ENCODE data around the gene EEF1G.
A peak's percentile ranks its signal among the peaks of the same experiment; 100 is the strongest.
"Not testable (repeated sequence)": the region's sequence is repeated elsewhere in the genome, so short reads cannot be mapped to it uniquely, and the experiment has no call there.

The EEF1G gene

DNA sequence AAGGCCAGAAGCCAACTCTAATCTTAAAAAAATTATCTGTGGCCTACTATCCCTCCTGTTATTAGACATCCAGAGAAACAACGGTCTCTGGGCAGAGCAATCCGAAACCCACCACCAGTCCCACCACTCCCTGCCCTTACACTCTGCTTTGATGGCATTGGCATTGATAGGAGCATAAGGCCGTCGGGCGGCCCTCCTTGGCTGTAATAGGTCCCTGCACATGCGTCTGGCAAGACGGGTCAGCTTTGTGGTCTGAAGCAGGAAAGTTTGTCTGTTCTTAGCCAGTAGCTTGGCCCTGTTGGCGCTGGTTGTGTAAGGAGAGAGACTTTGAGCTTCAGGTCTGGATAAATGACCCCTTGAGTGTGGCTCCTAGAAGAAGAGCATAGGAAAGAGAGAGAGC lies 21.4 kb upstream of the EEF1G start:
- no peak for TF ChIP-seq CTCF (IDR thresholded peaks at IDR 0.05; ENCODE audit: low read length, missing control alignments)
- DNase-seq (ENCODE audit: low read depth): no peak
- no peak overlapping the region for H3K4me3 ChIP-seq (replicated peaks; ENCODE audit: low read depth, low read length)

GRCh38 chr11:62593434-62594044 lies 19.8 kb upstream of the EEF1G start:
- peak; percentile 72 for TF ChIP-seq CTCF (IDR thresholded peaks at IDR 0.05; ENCODE audit: low read length, missing control alignments)
- peak; percentile 85 for DNase-seq (ENCODE audit: low read depth)
- H3K4me3 ChIP-seq (replicated peaks; ENCODE audit: low read depth, low read length): no peak overlapping the region

- no peak overlapping the region for H3K4me3 ChIP-seq (replicated peaks; ENCODE audit: low read depth, low read length)
- DNase-seq (ENCODE audit: low read depth): no peak
- TF ChIP-seq CTCF (IDR thresholded peaks at IDR 0.05; ENCODE audit: low read length, missing control alignments): no peak
Measured at GRCh38 chr11:62592989-62593421, 19.3 kb upstream of the EEF1G start.

- peak overlapping the region; percentile 82 for H3K4me3 ChIP-seq (replicated peaks; ENCODE audit: low read depth, low read length)
- no peak for DNase-seq (ENCODE audit: low read depth)
- TF ChIP-seq CTCF (IDR thresholded peaks at IDR 0.05; ENCODE audit: low read length, missing control alignments): no peak
Measured at GRCh38 chr11:62592146-62592815, 18.6 kb upstream of the EEF1G start.

GRCh38 chr11:62591448-62592145 lies 17.9 kb upstream of the EEF1G start, which contains the start of gene TUT1:
Gene TUT1 (minus strand): TSS chr11:62591523. CDS start chr11:62591485, 38 bp downstream.
- peak; percentile 99 for DNase-seq (ENCODE audit: low read depth)
- no peak for TF ChIP-seq CTCF (IDR thresholded peaks at IDR 0.05; ENCODE audit: low read length, missing control alignments)

DNA sequence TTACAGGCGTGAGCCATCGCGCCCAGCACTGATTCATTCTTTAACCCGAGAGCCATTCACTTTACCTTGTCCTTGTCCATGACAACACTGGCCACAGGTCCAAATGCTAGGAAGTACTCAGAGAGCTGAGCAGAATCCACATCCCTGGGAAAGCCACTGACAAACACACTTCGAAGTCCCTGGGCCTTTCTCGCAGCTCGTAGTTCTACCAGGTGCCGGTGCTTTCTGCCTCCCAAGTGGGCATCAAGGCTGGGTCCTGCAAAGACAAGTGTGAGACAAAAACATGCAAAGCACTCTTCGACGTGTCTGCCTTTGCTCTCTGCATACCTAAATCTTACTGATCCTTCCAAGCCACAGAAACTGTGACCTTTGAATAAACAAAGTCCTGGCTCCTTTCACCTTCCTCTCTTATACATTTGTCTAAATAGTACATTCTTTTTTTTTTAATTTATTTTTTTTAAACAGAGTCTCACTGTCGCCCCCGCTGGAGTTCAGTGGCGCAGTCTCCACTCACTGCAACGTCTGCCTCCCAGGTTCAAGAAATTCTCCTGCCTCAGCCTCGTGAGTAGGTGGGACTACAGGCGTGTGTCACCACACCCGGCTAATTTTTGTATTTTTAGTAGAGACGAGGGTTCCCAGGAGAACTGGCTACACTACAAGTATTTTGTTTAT lies 15.4 kb upstream of the EEF1G start:
- no peak overlapping the region for H3K4me3 ChIP-seq (replicated peaks; ENCODE audit: low read depth, low read length)
- peak; percentile 34 for DNase-seq (ENCODE audit: low read depth)
- peak; percentile 44 for TF ChIP-seq CTCF (IDR thresholded peaks at IDR 0.05; ENCODE audit: low read length, missing control alignments)

More at GRCh38 chr11:62591448-62592145, 17.9 kb upstream of the EEF1G start, which contains the start of gene TUT1:
- peak within 1 kb of the TSS; percentile 82 for H3K4me3 ChIP-seq (replicated peaks; ENCODE audit: low read depth, low read length)

DNA sequence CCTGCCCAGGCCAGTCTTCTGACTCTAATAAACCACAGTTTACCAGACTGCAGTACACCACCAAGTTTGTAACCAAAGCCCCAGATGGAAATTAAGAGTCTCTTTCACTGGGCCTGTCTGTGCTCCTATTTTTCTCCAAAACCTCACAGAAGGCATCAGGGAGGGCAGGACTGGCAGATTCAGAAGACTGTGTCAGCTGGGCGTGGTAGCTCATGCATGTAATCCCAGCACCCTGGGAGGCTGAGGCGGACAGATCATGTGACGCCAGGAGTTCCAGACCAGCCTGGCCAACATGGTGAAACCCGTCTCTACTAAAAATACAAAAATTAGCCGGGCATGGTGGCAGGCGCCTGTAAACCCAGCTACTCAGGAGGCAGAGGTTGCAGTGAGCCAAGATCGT lies 11.7 kb upstream of the EEF1G start:
- H3K4me3 ChIP-seq (replicated peaks; ENCODE audit: low read depth, low read length); DNase-seq (ENCODE audit: low read depth): not testable (repeated sequence)

GRCh38 chr11:62581735-62582134 lies 8.0 kb upstream of the EEF1G start:
- not testable (repeated sequence) for DNase-seq (ENCODE audit: low read depth); H3K4me3 ChIP-seq (replicated peaks; ENCODE audit: low read depth, low read length)

Data from fibroblast of pulmonary artery (primary cell).